GM10248 (cell line): Measurements from ENCODE around the gene P2RY11.

Experiments used
- CTCF ChIA-PET: fragments of 300-600 bp; sonication (Branson Sonifier 250); formaldehyde crosslinking; extraction: SDS; loops from one replicate; lab custom pipeline; 2021; ENCODE audit warnings: antibody characterized with exemption; lab: Yijun Ruan, JAX
- POLR2A ChIA-PET: fragments of 350-650 bp; sonication (Branson Sonifier 250); formaldehyde crosslinking; extraction: SDS; loops from one replicate; lab custom pipeline; 2020; ENCODE audit warnings: antibody characterized with exemption; lab: Yijun Ruan, JAX
- DNase-seq: peaks from one replicate; pipeline ENCODE4 v3.0.0; 2012; ENCODE audit errors: extremely low spot score
- TF ChIP-seq, protein P1 (sequence below): IDR thresholded peaks from 2 replicates; pipeline ENCODE4 v1.5.1; 2012; ENCODE audit warnings: mild to moderate bottlenecking, low read depth; ENCODE audit errors: extremely low read depth, missing control alignments, control extremely low read depth

P2RY11 gene

DNA sequence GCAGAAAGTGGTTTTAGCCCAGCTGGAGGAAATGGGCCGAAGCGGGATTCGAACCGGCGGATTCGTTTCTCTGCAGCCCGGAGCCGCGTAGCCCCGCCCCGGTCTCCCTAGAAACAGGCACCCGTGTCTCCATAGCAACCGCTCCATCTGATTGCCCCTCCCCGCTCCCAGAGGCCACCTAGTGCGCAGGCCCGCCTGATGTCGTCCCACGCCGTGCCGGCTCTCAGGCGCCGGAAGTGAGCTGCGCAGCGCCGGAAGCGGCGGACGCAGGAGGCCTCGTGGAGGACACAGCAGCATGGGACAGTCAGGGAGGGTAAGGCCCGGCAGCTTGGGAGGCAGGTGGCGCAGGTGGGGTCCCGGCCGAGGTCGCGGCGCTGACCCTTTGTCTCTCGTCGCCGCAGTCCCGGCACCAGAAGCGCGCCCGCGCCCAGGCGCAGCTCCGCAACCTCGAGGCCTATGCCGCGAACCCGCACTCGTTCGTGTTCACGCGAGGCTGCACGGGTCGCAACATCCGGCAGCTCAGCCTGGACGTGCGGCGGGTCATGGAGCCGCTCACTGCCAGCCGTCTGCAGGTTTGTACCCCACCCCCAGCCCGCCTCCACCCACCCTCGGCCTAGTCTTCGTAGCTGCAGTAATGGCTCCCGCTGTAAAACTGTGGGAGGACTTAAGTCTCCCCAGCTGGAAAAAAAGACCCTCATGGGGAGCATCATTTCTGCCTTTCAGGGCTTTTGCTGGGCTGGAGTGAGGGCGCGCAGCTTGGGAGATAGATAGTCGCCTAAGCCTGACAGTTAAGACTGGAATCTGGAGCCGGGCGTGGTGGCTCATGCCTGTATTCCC, 5.2 kb upstream of the P2RY11 start, which contains the start of gene PPAN:
TSS of gene PPAN (plus strand) at position 263 of the 837 bp plus-strand sequence. CDS start at position 296, 33 bp downstream.
- TF ChIP-seq, protein P1, sequence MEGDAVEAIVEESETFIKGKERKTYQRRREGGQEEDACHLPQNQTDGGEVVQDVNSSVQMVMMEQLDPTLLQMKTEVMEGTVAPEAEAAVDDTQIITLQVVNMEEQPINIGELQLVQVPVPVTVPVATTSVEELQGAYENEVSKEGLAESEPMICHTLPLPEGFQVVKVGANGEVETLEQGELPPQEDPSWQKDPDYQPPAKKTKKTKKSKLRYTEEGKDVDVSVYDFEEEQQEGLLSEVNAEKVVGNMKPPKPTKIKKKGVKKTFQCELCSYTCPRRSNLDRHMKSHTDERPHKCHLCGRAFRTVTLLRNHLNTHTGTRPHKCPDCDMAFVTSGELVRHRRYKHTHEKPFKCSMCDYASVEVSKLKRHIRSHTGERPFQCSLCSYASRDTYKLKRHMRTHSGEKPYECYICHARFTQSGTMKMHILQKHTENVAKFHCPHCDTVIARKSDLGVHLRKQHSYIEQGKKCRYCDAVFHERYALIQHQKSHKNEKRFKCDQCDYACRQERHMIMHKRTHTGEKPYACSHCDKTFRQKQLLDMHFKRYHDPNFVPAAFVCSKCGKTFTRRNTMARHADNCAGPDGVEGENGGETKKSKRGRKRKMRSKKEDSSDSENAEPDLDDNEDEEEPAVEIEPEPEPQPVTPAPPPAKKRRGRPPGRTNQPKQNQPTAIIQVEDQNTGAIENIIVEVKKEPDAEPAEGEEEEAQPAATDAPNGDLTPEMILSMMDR: no peak
- peak; percentile 98 for DNase-seq
- POLR2A ChIA-PET: interaction anchor here (0.5 to 2.5 kb wide), 6 partner anchors 9 to 585 kb away, joined by 4 to 22 read pairs (median 6); partner anchors contain the start of gene ICAM1
- CTCF ChIA-PET: interaction anchor here (0.8 to 5.1 kb wide), 8 partner anchors 8 to 310 kb away, joined by 3 to 44 read pairs (median 4); no protein-coding TSS in a partner anchor

GRCh38 chr19:10107254-10107653, 4.2 kb upstream of the P2RY11 start:
- TF ChIP-seq, protein P1: no peak
- ChIA-PET POLR2A (interaction anchor here (2.2 to 2.5 kb wide), 2 partner anchors 10 to 163 kb away, joined by 12 to 22 read pairs; partner anchors contain the start of gene ICAM1), CTCF (interaction anchor here (1.2 to 5.1 kb wide), 5 partner anchors 9 to 281 kb away, joined by 3 to 44 read pairs (median 5); no protein-coding TSS in a partner anchor)
- DNase-seq: no peak

DNA sequence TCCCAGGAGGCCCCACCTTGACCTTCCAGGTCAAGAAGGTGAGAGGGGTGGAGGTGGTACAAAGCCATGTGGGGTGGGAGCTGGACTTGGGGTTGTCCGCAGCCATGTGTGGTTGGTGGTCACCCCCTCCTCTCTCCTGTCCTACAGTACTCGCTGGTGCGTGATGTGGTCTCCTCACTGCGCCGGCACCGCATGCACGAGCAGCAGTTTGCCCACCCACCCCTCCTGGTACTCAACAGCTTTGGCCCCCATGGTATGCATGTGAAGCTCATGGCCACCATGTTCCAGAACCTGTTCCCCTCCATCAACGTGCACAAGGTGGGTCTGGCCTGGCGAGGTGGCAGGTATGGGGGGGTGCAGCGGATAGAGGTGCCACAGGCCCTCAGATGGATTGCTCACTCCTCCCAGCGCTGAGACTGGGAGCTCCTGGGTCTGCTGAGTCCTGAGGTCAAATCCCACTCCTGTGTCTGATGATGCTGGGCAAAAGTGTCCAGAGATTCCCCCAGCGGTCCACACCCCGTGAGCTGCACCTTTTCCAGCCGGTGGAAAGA, 3.6 kb upstream of the P2RY11 start:
- no peak for DNase-seq
- ChIA-PET CTCF (interaction anchor here (1.0 to 5.1 kb wide), 5 partner anchors 9 to 281 kb away, joined by 3 to 44 read pairs (median 3); no protein-coding TSS in a partner anchor), POLR2A (interaction anchor here (2.2 kb wide), 1 partner anchor 9 kb away, joined by 22 read pairs; no protein-coding TSS in a partner anchor)

DNA sequence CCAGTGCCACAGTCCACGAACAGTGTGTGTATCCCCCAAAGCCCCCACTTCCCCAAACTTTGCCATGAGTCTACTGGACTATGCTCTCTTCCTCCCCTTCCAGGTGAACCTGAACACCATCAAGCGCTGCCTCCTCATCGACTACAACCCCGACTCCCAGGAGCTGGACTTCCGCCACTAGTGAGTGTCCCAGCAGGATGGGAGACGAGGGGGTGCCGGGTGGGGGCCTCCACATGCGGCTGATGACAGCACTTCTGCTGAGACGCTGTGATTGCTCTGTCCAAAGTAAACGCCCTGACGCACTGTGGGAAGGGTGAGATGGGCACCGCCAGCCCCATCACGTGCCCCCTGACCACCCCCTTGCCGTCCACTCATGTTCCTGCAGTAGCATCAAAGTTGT, 2.0 kb upstream of the P2RY11 start:
- ChIA-PET POLR2A (no interaction called here), CTCF (interaction anchor here (1.2 to 5.1 kb wide), 4 partner anchors 11 to 179 kb away, joined by 3 to 44 read pairs (median 4); no protein-coding TSS in a partner anchor)
- DNase-seq: no peak
- TF ChIP-seq, protein P1: no peak

More for the DNA sequence above, 3.6 kb upstream of the P2RY11 start:
- TF ChIP-seq, protein P1: no peak

- ChIA-PET POLR2A (interaction anchor here (1.9 kb wide), 1 partner anchor 14 kb away, joined by 5 read pairs; no protein-coding TSS in a partner anchor), CTCF (interaction anchor here (1.2 to 5.1 kb wide), 3 partner anchors 12 to 140 kb away, joined by 4 to 44 read pairs (median 4); no protein-coding TSS in a partner anchor)
- TF ChIP-seq, protein P1: no peak
- no peak for DNase-seq
These were observed 1.2 kb upstream of the P2RY11 start for GRCh38 chr19:10110076-10110971.
